GM21515 (cell line): Measurements from ENCODE around the gene ERG.

Source experiments
- ATAC-seq: cut with Tn5 transposase; IDR thresholded peaks from one replicate; pipeline ENCODE4 v1.9.1; 2021; ENCODE audit not compliant: unreplicated experiment

Gene ERG

GRCh38 chr21:38361324-38361723 is 137.0 kb downstream of the ERG start:
- no peak for ATAC-seq

DNA sequence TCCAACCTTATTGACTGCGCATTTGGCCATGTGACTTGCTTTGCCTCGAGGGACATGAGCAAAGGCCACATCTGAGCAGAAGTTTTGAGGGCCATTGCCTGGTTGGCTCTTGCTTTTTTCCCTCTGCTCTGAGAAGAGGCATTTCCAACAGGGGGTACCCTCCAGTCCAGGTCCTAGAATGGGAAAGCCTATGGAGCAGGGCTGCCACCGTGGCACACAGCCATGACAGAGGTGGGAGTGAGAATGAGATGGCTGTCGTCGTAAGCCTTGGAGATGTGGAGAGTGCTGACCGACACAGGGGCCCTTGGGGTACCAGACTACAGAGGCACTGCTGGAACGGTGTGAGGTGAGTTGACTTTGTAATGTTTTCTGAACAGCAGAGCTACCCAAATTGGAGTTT is 138.4 kb downstream of the ERG start:
- ATAC-seq: no peak

GRCh38 chr21:38359090-38359489 is 139.2 kb downstream of the ERG start:
- no peak for ATAC-seq

DNA sequence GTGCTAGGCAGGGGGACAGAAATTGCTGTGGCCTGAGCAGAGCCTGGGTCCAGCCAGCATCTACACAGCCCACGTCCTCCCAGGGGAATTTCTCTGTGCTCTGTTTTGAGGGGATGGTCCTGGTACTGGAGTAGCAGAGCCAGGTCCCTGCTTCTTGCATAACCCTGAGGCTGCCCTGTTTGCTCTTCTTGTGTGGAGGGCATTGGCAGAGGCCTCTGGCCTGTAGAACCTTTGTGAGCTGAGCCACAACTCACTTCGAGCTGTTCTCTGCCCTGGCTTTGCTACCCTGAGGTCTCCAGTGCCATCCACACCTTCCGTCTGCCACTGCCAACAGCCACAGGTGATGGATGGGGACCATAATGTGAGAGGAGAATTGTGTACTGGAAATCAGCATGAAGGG is 139.6 kb downstream of the ERG start:
- no peak for ATAC-seq

DNA sequence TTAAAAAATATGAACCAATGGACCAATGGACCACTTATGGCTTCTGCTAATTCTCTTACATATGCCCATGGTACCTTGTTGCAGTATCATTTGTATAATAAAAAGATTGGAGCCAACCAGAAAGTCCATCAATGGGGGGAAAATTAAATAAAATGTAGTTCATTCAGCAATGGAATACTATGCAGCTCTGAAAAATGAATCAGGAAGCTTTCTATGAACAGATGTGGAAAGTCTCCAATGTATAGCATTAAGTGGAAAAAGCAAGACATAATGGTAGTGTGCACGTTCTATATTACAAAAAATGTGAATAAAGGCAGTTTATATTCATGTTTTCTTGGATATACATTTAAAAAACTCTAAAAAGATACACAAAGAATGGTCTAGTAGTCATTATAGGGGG is 140.2 kb downstream of the ERG start:
- no peak for ATAC-seq

- no peak for ATAC-seq
Observed at GRCh38 chr21:38356883-38357625, 141.2 kb downstream of the ERG start.

- peak; percentile 76 for ATAC-seq
Observed at GRCh38 chr21:38355992-38356781, 142.1 kb downstream of the ERG start.

DNA sequence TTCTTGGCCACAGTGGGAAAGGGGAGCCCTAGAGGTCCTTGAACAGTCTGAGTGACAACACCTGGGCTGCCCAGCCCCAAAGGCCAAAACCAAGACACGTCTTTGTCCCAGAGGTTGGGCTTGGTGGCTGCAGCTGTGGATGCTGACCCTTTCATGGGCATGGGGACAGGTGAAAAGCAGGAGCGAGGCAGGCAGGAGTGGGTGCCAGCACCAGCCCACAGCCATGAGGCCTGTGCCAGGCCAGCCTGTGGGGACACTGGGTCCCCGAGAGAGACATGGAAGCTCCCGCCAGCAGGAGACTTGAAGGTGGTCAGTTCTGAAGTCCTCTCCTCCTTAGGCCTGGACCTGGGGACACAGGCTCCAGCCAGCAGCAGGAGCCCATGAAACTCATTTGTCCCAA is 142.9 kb downstream of the ERG start:
- ATAC-seq: no peak

- no peak for ATAC-seq
Observed at GRCh38 chr21:38354746-38355145, 143.5 kb downstream of the ERG start.

DNA sequence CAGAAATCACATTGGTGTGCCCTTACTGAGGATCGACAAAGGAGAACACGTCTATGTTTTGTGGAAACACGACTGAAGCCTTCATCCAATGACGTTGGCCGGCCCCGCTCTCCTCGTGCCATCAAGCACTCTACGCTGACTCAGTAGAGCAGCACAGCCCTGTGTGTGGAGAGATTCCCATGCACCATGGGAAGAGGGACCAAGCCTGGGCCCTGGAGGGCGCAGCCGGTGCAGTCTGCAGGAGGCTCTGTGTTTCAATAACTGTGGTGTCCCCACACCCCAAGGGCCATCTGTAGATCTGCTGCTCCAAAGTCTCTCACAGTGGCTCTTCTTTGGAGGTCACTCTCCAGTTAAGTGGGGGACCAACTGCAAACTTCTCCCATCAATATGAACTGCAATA is 144.0 kb downstream of the ERG start:
- no peak for ATAC-seq

- ATAC-seq: no peak
Observed at GRCh38 chr21:38352536-38353219, 145.6 kb downstream of the ERG start.

- no peak for ATAC-seq
Observed at GRCh38 chr21:38351961-38352521, 146.2 kb downstream of the ERG start.

- ATAC-seq: no peak
Observed at GRCh38 chr21:38351176-38351959, 146.9 kb downstream of the ERG start.

DNA sequence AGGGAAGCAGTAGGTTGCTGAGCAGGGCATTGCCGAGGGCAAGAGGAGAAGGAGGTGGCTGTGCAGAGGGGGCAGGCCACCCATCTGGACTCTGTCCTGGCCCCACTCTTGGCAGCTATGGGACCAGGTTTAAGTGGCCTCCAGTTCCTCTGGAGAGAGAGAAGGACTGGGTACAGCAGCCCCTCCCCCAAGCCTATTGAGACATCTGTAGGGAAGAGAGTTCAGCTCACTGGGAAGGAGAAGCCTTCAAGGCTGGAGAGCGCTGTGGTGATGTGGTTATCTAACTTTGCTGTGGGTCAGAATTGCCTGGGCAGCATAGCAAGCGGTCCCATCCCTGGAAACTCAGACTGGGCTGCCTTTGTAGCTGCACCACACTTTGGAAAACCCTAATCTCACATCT is 147.6 kb downstream of the ERG start:
- no peak for ATAC-seq

DNA sequence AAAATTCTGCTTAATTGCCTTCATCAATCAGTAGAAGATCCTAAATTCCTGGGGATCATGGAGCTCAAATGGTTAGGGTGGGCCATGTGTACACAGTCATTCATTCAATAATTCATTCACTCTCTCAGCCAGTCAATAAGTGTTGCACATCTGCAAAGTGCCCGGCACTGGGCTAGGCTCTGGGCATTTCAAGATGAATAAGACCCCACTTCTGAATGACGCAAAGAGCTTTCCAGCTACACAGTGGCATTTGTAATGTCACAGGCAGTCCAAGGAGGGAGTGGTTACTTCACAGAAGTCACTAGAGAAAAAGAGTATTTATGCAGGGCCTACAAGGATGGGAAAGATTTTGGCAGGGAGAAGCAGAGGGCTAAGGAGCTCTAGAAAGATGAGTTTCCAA is 148.3 kb downstream of the ERG start:
- no peak for ATAC-seq

DNA sequence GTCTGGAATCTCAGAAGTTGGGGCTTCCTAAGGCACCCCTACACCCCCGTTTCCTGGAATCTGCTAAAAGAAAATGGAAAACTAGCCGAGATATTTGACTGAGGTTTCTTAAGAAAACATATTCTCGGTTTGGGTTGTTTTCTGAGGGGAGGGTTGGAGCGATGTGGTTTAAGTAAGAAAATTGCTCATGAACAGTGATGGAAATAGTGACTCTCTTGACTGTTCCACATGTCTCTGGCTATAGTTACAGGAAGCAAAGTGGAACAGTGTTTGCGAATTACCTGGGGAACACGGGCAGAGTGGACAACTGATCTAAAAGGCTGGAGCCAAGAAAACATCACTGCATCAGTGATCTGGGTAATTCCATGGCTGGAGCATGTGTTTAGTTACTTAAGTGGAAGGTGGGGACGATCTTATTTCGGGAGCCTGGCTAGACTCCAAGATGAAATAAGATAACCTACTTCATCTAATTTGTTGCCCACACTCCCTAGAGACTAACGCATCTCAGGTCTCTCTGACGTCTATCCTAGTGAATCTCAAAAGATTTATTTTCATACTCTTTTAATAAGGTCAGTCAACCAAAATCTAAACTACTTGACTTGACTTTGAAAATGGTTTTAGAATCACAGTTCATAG is 149.0 kb downstream of the ERG start:
- ATAC-seq: no peak

GRCh38 chr21:38346286-38346685 is 152.0 kb downstream of the ERG start:
- no peak for ATAC-seq

GRCh38 chr21:38343691-38344090 is 154.6 kb downstream of the ERG start:
- ATAC-seq: no peak

DNA sequence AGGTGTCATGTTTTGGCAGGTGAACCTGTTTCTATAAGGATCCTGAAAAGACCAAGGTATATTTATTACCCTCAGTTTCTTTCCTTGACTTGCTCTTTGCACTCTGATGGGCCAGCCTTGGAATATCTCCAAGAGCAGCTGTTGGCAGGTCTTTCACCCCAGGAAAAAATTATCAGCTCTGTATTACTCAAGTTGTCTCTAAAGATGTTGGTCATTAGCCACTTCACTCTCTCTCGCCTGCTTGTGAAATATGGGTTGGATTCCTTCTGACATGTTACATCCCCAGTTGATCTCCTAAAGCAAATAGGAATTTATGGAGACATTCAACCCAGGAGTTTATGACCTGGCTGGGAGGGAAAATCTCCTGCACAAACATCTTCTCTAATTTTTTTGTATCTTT is 155.5 kb downstream of the ERG start:
- no peak for ATAC-seq

- ATAC-seq: no peak
Observed at GRCh38 chr21:38341546-38342012, 156.7 kb downstream of the ERG start.
